Liver (tissue), 9 donors: Measurements from ENCODE around the gene OGDHL. TPM values are rescaled to one million over a fixed set of nuclear protein-coding genes. Genes with fewer than 3 reads are reported as not detected.

Source experiments
- DNase-seq: peaks from one replicate; pipeline ENCODE4 v3.0.0-alpha.2; 2017; ENCODE audit warnings: low spot score
- H3K27ac ChIP-seq, 2 donors: one replicate each; pipeline ENCODE4 v1.7.0; 2013; ENCODE audit warnings: inconsistent platforms in 2 of 2, low read length in 2 of 2, control low read depth in 1 of 2, low read depth in 1 of 2, mild to moderate bottlenecking in 1 of 2
- H3K27me3 ChIP-seq, 4 donors: one replicate each; pipeline versions ENCODE4 v1.6.1 to v1.7.0; 2013; ENCODE audit warnings: low read length in 3 of 4, inconsistent platforms in 1 of 4, mild to moderate bottlenecking in 1 of 4, moderate library complexity in 1 of 4; ENCODE audit not compliant: control insufficient read depth in 4 of 4, insufficient read depth in 4 of 4
- H3K36me3 ChIP-seq, 4 donors: one replicate each; pipeline versions ENCODE4 v1.6.1 to v1.7.0; 2013; ENCODE audit warnings: low read length in 3 of 4, mild to moderate bottlenecking in 3 of 4, low read depth in 1 of 4, moderate library complexity in 1 of 4; ENCODE audit not compliant: control insufficient read depth in 4 of 4, insufficient read depth in 3 of 4
- H3K4me1 ChIP-seq, 4 donors: one replicate each; pipeline versions ENCODE4 v1.6.1 to v1.7.0; 2013; ENCODE audit warnings: low read length in 3 of 4, mild to moderate bottlenecking in 3 of 4, moderate library complexity in 1 of 4; ENCODE audit not compliant: control insufficient read depth in 4 of 4, insufficient read depth in 4 of 4
- H3K4me3 ChIP-seq, 3 donors: one replicate each; pipeline versions ENCODE4 v1.6.1 to v1.7.0; 2013; ENCODE audit warnings: low read length in 3 of 3, control low read depth in 1 of 3, low read depth in 1 of 3, mild to moderate bottlenecking in 1 of 3
- H3K9ac ChIP-seq, 2 donors: one replicate each; pipeline ENCODE4 v1.7.0; 2013; ENCODE audit warnings: low read length in 2 of 2, mild to moderate bottlenecking in 2 of 2, moderate library complexity in 2 of 2, control low read depth in 1 of 2, low read depth in 1 of 2
- H3K9me3 ChIP-seq, 4 donors: one replicate each; pipeline versions ENCODE4 v1.6.1 to v1.7.0; 2013; ENCODE audit warnings: low read length in 3 of 4; ENCODE audit not compliant: control insufficient read depth in 4 of 4
- ATF3 ChIP-seq: IDR thresholded peaks from 2 replicates; pipeline ENCODE4 v1.6.1; 2016; ENCODE audit warnings: antibody characterized with exemption
- CTCF ChIP-seq: fragments of 150-350 bp; IDR thresholded peaks from 2 replicates; pipeline ENCODE4 v1.5.1; 2017; ENCODE audit warnings: improper control_type of control experiment, low read depth, low read length; ENCODE audit not compliant: missing input control
- EGR1 ChIP-seq, 2 donors: IDR thresholded peaks; 2 replicates each; pipeline ENCODE4 v1.6.1; 2016 to 2018; ENCODE audit warnings: antibody characterized with exemption in 2 of 2, low read depth in 2 of 2
- FOXA1 ChIP-seq: IDR thresholded peaks from 2 replicates; pipeline ENCODE4 v1.6.1; 2016; ENCODE audit warnings: antibody characterized with exemption
- FOXA2 ChIP-seq: IDR thresholded peaks from 2 replicates; pipeline ENCODE4 v1.6.1; 2016; ENCODE audit warnings: antibody characterized with exemption
- GABPA ChIP-seq, 2 donors: IDR thresholded peaks in 1 of 2; conservative IDR thresholded peaks in 1 of 2; 2 replicates each; pipeline ENCODE4 v1.6.1; 2016; ENCODE audit warnings: antibody characterized with exemption in 2 of 2, mild to moderate bottlenecking in 1 of 2, moderate library complexity in 1 of 2
- HNF4A ChIP-seq, 2 donors: conservative IDR thresholded peaks; 2 replicates each; pipeline ENCODE4 v1.6.1; 2016; ENCODE audit warnings: antibody characterized with exemption in 2 of 2, mild to moderate bottlenecking in 2 of 2
- HNF4G ChIP-seq: IDR thresholded peaks from 2 replicates; pipeline ENCODE4 v1.6.1; 2016; ENCODE audit warnings: antibody characterized with exemption
- JUND ChIP-seq, 2 donors: IDR thresholded peaks; 2 replicates each; pipeline ENCODE4 v1.6.1; 2016; ENCODE audit warnings: antibody characterized with exemption in 2 of 2
- MAX ChIP-seq: IDR thresholded peaks from 2 replicates; pipeline ENCODE4 v1.6.1; 2016; ENCODE audit warnings: antibody characterized with exemption
- NR2F2 ChIP-seq: IDR thresholded peaks from 2 replicates; pipeline ENCODE4 v1.6.1; 2016; ENCODE audit warnings: antibody characterized with exemption
- RAD21 ChIP-seq, 2 donors: IDR thresholded peaks; 2 replicates each; pipeline ENCODE4 v1.6.1; 2016; ENCODE audit warnings: antibody characterized with exemption in 2 of 2, mild to moderate bottlenecking in 2 of 2
- RXRA ChIP-seq, 2 donors: IDR thresholded peaks; 2 replicates each; pipeline ENCODE4 v1.6.1; 2017 to 2018; ENCODE audit warnings: antibody characterized with exemption in 2 of 2, mild to moderate bottlenecking in 1 of 2
- SP1 ChIP-seq: IDR thresholded peaks from 2 replicates; pipeline ENCODE4 v1.6.1; 2018; ENCODE audit warnings: antibody characterized with exemption, mild to moderate bottlenecking
- TAF1 ChIP-seq: conservative IDR thresholded peaks from 2 replicates; pipeline ENCODE4 v1.6.1; 2016; ENCODE audit warnings: antibody characterized with exemption, mild to moderate bottlenecking
- YY1 ChIP-seq: IDR thresholded peaks from 2 replicates; pipeline ENCODE4 v1.6.1; 2016; ENCODE audit warnings: antibody characterized with exemption, mild to moderate bottlenecking
- WGBS: extraction: QIAGEN DNeasy Blood & Tissue Kit; methylation state at CpG from one replicate; pipeline ENCODE4 v1.1.7; 2013; 5-methylcytosine and 5-hydroxymethylcytosine counted together
- polyA plus RNA-seq, 2 donors: library from polyadenylated mRNA; stranded (reverse) in 1 of 2; unstranded in 1 of 2; fragments of 200-250 nt in 1 of 2; fragments of >200 nt in 1 of 2; fragmentation: Nextera tagmentation in 1 of 2; extraction: Ambion mirVana in 1 of 2; gene quantifications; one replicate each; pipeline versions ENCODE4 v1.2.1 to v1.2.3, GENCODE V29; 2013 to 2015
- total RNA-seq, 2 donors: library from RNA; depleted of rRNA; stranded (reverse); fragments of >200 nt; gene quantifications; one replicate each; pipeline ENCODE4 v1.2.3, GENCODE V29; 2014
- TF ChIP-seq, protein P1 (sequence below): IDR thresholded peaks from 2 replicates; pipeline ENCODE4 v1.6.1; 2016; ENCODE audit warnings: antibody characterized with exemption, mild to moderate bottlenecking
- TF ChIP-seq, protein P2 (sequence below): IDR thresholded peaks from 2 replicates; pipeline ENCODE4 v1.6.1; 2016; ENCODE audit warnings: antibody characterized with exemption
- donor health status: healthy.
- donor health status: healthy.
- donor health status: healthy.
- donor health status: healthy.
- donor health status: healthy.

OGDHL gene
- total and polyA plus RNA-seq, 4 donors, result 5.2 to 67.9 (median 49.7) TPM

DNA sequence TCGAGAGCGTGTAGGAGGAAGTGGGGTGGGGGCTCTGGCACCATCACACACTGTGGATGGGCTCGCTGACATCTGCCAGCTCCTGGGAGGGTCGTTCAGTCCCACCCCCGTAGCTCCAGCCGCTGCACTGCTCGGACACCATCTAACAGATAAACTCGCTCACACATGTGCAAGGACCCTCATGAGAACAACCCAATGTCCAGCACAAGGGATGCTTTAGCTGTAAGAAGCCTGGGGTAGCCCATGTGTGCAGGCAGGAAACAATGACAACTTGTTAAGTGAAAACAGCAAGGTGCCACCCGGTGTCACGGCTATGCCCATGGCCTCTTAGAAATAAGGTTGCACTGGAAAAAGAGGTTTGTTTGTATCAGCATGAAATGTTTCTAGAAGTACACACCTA, 14.1 kb downstream of the OGDHL start:
- H3K4me1 ChIP-seq, result no peaks in the 10 kb centered on the region
- H3K4me3 ChIP-seq, result no peak overlapping the region
- DNase-seq, result no peak
- H3K27me3 ChIP-seq, result no peaks in the 10 kb centered on the region
- H3K9me3 ChIP-seq, result no peaks in the 10 kb centered on the region
- TF ChIP-seq, protein P1, sequence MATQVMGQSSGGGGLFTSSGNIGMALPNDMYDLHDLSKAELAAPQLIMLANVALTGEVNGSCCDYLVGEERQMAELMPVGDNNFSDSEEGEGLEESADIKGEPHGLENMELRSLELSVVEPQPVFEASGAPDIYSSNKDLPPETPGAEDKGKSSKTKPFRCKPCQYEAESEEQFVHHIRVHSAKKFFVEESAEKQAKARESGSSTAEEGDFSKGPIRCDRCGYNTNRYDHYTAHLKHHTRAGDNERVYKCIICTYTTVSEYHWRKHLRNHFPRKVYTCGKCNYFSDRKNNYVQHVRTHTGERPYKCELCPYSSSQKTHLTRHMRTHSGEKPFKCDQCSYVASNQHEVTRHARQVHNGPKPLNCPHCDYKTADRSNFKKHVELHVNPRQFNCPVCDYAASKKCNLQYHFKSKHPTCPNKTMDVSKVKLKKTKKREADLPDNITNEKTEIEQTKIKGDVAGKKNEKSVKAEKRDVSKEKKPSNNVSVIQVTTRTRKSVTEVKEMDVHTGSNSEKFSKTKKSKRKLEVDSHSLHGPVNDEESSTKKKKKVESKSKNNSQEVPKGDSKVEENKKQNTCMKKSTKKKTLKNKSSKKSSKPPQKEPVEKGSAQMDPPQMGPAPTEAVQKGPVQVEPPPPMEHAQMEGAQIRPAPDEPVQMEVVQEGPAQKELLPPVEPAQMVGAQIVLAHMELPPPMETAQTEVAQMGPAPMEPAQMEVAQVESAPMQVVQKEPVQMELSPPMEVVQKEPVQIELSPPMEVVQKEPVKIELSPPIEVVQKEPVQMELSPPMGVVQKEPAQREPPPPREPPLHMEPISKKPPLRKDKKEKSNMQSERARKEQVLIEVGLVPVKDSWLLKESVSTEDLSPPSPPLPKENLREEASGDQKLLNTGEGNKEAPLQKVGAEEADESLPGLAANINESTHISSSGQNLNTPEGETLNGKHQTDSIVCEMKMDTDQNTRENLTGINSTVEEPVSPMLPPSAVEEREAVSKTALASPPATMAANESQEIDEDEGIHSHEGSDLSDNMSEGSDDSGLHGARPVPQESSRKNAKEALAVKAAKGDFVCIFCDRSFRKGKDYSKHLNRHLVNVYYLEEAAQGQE, result no peak
- TF ChIP-seq NR2F2 (no peak), HNF4A (conservative IDR thresholded peaks at IDR 0.05) (no peak), JUND (IDR thresholded peaks at IDR 0.05) (no peak), FOXA2 (no peak), ATF3 (no peak), MAX (no peak), EGR1 (IDR thresholded peaks at IDR 0.05; ENCODE audit: low read depth in 2 of 2) (no peak), FOXA1 (no peak), CTCF (no peak), HNF4G (no peak), YY1 (no peak), GABPA (IDR thresholded peaks at IDR 0.05 in 1 of 2, conservative IDR thresholded peaks at IDR 0.05 in 1 of 2) (no peak), SP1 (no peak), RAD21 (IDR thresholded peaks at IDR 0.05) (no peak), RXRA (IDR thresholded peaks at IDR 0.05) (no peak)
- TF ChIP-seq, protein P2, sequence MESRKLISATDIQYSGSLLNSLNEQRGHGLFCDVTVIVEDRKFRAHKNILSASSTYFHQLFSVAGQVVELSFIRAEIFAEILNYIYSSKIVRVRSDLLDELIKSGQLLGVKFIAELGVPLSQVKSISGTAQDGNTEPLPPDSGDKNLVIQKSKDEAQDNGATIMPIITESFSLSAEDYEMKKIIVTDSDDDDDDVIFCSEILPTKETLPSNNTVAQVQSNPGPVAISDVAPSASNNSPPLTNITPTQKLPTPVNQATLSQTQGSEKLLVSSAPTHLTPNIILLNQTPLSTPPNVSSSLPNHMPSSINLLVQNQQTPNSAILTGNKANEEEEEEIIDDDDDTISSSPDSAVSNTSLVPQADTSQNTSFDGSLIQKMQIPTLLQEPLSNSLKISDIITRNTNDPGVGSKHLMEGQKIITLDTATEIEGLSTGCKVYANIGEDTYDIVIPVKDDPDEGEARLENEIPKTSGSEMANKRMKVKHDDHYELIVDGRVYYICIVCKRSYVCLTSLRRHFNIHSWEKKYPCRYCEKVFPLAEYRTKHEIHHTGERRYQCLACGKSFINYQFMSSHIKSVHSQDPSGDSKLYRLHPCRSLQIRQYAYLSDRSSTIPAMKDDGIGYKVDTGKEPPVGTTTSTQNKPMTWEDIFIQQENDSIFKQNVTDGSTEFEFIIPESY, result no peak
- H3K9ac ChIP-seq, result no peak overlapping the region
- WGBS, result 87% methylated on average over 10 of the region's 10 CpGs
- no peak overlapping the region for H3K27ac ChIP-seq
- peaks cover 25 to 81% (median 49%) of the 10 kb centered on the region in 4 donors for H3K36me3 ChIP-seq

GRCh38 chr10:49747303-49747646, 14.8 kb downstream of the OGDHL start:
- H3K9ac ChIP-seq, result no peak overlapping the region
- TF ChIP-seq FOXA2, result no peak
- no peak for TF ChIP-seq YY1
- no peak for TF ChIP-seq EGR1 (IDR thresholded peaks at IDR 0.05; ENCODE audit: low read depth in 2 of 2)
- no peak for TF ChIP-seq FOXA1
- no peak for TF ChIP-seq JUND (IDR thresholded peaks at IDR 0.05)
- no peak for TF ChIP-seq SP1
- TF ChIP-seq RXRA (IDR thresholded peaks at IDR 0.05), result no peak
- no peak for TF ChIP-seq TAF1
- H3K36me3 ChIP-seq, result peaks cover 26 to 85% (median 47%) of the 10 kb centered on the region in 4 donors
- DNase-seq, result no peak
- no peaks in the 10 kb centered on the region for H3K4me1 ChIP-seq
- no peak overlapping the region for H3K27ac ChIP-seq
- H3K27me3 ChIP-seq, result no peaks in the 10 kb centered on the region
- 93% methylated on average over 4 of the region's 4 CpGs for WGBS
- no peaks in the 10 kb centered on the region for H3K9me3 ChIP-seq
- H3K4me3 ChIP-seq, result no peak overlapping the region
